ENCODE results near the gene ATP6V1B1.

DNA sequence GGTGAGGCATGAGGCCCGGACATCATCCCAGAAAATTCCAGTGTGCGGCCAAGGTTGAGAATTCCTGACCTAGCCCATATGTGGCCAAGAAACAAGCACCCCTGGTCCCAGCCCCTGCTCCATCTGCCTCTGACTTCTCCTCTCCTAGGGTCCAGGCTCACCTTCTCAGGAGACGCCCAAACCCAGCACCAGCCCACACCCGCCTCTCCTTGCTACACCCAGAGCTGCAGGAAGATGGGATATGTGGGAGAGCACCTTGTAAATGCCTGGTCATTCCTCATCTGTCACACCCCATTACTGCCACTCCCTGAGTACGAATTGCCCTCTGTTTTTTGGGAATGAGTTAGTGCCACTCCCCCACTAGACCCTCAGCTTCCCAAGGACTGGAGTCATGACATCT is 7.3 kb upstream of the ATP6V1B1 start:
- TF ChIP-seq, protein P1, sequence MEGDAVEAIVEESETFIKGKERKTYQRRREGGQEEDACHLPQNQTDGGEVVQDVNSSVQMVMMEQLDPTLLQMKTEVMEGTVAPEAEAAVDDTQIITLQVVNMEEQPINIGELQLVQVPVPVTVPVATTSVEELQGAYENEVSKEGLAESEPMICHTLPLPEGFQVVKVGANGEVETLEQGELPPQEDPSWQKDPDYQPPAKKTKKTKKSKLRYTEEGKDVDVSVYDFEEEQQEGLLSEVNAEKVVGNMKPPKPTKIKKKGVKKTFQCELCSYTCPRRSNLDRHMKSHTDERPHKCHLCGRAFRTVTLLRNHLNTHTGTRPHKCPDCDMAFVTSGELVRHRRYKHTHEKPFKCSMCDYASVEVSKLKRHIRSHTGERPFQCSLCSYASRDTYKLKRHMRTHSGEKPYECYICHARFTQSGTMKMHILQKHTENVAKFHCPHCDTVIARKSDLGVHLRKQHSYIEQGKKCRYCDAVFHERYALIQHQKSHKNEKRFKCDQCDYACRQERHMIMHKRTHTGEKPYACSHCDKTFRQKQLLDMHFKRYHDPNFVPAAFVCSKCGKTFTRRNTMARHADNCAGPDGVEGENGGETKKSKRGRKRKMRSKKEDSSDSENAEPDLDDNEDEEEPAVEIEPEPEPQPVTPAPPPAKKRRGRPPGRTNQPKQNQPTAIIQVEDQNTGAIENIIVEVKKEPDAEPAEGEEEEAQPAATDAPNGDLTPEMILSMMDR (IDR thresholded peaks at IDR 0.05): no peak
- no peak for TF ChIP-seq POLR2A (IDR thresholded peaks at IDR 0.05)
